ENCODE results near the gene DLG1.

DNA sequence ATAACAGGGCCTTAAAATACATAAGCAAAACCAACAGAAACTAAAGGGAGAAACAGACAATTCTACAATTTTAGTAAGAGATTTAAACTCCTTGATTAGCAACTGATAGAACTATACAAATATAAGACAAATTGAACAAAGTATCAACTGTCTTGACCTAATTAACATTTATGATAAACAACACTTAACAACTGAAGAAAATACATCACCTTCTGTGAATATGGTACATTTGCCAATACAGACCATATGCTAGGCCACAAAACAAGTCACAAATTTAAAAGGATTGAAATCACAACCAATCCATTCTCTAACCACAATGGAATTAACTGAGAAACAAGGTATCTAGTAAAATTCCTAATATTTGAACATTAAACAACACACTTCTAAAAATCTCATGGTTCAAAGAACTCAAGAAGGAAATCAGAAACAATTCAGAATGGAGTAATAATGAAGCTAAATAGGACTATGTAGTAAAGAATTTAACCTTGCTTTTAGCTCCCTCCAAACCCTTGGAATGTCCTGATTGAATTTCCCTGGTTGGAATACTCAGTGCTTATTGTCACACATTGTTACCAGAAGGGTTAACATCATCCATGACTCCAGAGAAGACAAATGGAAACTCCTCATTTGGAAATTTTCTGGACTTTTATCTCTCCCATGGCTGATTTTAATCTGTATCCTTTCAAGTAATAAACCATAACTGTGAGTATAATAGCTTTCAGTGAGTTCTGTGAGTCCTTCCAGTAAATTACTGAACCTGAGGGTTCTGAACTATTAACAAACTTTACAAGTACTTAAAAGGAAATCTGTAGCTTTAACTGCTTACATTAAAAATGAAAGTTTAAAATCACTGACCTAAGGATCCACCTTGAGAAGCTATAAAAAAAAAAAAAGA, 88.8 kb downstream of the DLG1 start:
- TF ChIP-seq, protein P1, sequence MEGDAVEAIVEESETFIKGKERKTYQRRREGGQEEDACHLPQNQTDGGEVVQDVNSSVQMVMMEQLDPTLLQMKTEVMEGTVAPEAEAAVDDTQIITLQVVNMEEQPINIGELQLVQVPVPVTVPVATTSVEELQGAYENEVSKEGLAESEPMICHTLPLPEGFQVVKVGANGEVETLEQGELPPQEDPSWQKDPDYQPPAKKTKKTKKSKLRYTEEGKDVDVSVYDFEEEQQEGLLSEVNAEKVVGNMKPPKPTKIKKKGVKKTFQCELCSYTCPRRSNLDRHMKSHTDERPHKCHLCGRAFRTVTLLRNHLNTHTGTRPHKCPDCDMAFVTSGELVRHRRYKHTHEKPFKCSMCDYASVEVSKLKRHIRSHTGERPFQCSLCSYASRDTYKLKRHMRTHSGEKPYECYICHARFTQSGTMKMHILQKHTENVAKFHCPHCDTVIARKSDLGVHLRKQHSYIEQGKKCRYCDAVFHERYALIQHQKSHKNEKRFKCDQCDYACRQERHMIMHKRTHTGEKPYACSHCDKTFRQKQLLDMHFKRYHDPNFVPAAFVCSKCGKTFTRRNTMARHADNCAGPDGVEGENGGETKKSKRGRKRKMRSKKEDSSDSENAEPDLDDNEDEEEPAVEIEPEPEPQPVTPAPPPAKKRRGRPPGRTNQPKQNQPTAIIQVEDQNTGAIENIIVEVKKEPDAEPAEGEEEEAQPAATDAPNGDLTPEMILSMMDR (IDR thresholded peaks at IDR 0.05; ENCODE audit: poor library complexity), result no peak
- TF ChIP-seq EZH2 (IDR thresholded peaks at IDR 0.05; ENCODE audit: borderline replicate concordance) (no peak), EZH2phosphoT487 (IDR thresholded peaks at IDR 0.05; ENCODE audit: low read depth, severe bottlenecking, unreplicated experiment) (no peak)
